Prostate gland (tissue), 2 donors: ENCODE measurements around the gene DBF4B.

ENCODE experiments used
- CTCF ChIP-seq, 4 experiments: fragments of 200-600 bp in 2 of 4; fragments of 450-650 bp in 2 of 4; sonication (generic) in 2 of 4; IDR thresholded peaks; 1 replicate in 3 of 4; 2 replicates in 1 of 4; pipeline ENCODE4 v1.5.1; 2016 to 2019; ENCODE audit warnings: antibody characterized with exemption in 4 of 4, mild to moderate bottlenecking in 2 of 4, moderate library complexity in 2 of 4
- POLR2A ChIP-seq: fragments of 450-650 bp; IDR thresholded peaks from one replicate; pipeline ENCODE4 v1.6.1; 2016; ENCODE audit warnings: antibody characterized with exemption, mild to moderate bottlenecking

DNA sequence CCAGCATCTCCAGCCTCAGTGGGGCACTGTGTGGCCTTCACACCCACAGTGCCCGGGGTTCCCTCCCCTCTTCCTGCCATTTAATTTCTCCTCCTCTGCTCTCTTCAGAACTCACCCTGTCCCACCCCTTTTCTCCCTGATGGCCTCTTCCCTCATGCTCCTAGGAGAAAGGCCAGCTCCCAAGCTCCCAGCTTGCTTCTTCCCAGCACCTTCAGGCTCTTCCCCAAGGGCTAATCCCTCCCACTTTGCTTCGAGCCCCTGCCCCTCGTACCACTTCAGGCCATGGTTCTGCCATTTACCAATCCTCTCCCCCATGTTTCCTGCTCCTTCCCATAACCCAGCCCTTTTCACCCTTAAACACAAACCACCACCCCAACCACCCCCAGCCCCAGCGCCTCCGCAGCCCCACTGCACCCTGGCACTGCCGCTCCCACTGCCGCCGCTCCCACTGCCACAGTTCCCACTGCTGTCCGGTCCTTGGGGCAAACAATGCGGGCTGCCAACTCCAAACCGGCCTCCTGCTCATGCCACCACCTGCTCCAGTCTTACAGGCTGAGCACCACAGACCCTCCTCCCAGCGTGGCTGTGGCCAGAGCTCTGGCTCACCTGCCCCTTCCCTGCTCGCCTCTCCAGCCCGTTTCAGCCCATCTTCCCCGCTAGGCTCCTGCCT is 78.9 kb downstream of the DBF4B start:
- TF ChIP-seq CTCF (IDR thresholded peaks at IDR 0.05) (no peak), POLR2A (no peak)
